SHP77 treated with DMSO at 0.1 percent for 48 hours (cell line): ENCODE results near the gene UNC80.
"Not testable (repeated sequence)": the region's sequence is repeated elsewhere in the genome, so short reads cannot be mapped to it uniquely, and the experiment has no call there.

ENCODE experiments used
- DNase-seq: peaks from one replicate; lab custom pipeline; 2025; lab: John Stamatoyannopoulos, UW

The UNC80 gene

GRCh38 chr2:209771474-209772289 is at the start of gene UNC80:
UNC80 (plus strand) TSS chr2:209771832; CDS start chr2:209772073, 241 bp downstream.
- peak; percentile 37 for DNase-seq

GRCh38 chr2:209726311-209726710 is 45.3 kb upstream of the UNC80 start:
- no peak for DNase-seq

- no peak for DNase-seq
Observed at GRCh38 chr2:209727077-209727476, 44.6 kb upstream of the UNC80 start.

GRCh38 chr2:209734805-209735204 is 36.8 kb upstream of the UNC80 start:
- DNase-seq: no peak

GRCh38 chr2:209741953-209742352 is 29.7 kb upstream of the UNC80 start:
- DNase-seq: no peak

- DNase-seq: no peak
Observed at GRCh38 chr2:209753020-209753419, 18.6 kb upstream of the UNC80 start.

- no peak for DNase-seq
Observed at GRCh38 chr2:209757163-209757562, 14.5 kb upstream of the UNC80 start.

GRCh38 chr2:209761566-209761965 is 10.1 kb upstream of the UNC80 start:
- DNase-seq: no peak

- DNase-seq: no peak
Observed at GRCh38 chr2:209762563-209762962, 9.1 kb upstream of the UNC80 start.

- DNase-seq: no peak
Observed at GRCh38 chr2:209763106-209763505, 8.5 kb upstream of the UNC80 start.

- no peak for DNase-seq
Observed at GRCh38 chr2:209766613-209767012, 5.0 kb upstream of the UNC80 start.

GRCh38 chr2:209767316-209767715 is 4.3 kb upstream of the UNC80 start:
- no peak for DNase-seq

- DNase-seq: no peak
Observed at GRCh38 chr2:209768557-209768956, 3.1 kb upstream of the UNC80 start.

GRCh38 chr2:209772290-209772685 is 656 bp downstream of the UNC80 start:
- peak; percentile 54 for DNase-seq

GRCh38 chr2:209773377-209773776 is 1.7 kb downstream of the UNC80 start:
- no peak for DNase-seq

- no peak for DNase-seq
Observed at GRCh38 chr2:209787416-209787815, 15.8 kb downstream of the UNC80 start.

GRCh38 chr2:209788925-209789324 is 17.3 kb downstream of the UNC80 start:
- DNase-seq: no peak

GRCh38 chr2:209790066-209790728 is 18.6 kb downstream of the UNC80 start:
- DNase-seq: no peak

GRCh38 chr2:209791151-209791550 is 19.5 kb downstream of the UNC80 start:
- DNase-seq: no peak

GRCh38 chr2:209795425-209795824 is 23.8 kb downstream of the UNC80 start:
- DNase-seq: not testable (repeated sequence)

- DNase-seq: no peak
Observed at GRCh38 chr2:209805351-209805750, 33.7 kb downstream of the UNC80 start.

- DNase-seq: no peak
Observed at GRCh38 chr2:209806318-209806717, 34.7 kb downstream of the UNC80 start.

- no peak for DNase-seq
Observed at GRCh38 chr2:209808521-209808920, 36.9 kb downstream of the UNC80 start.
